OCI-LY7 (cell line): Measurements from ENCODE around the gene SOBP. TPM values are rescaled to one million over a fixed set of nuclear protein-coding genes. Genes with fewer than 3 reads are reported as not detected.
"Not testable (repeated sequence)": the region's sequence is repeated elsewhere in the genome, so short reads cannot be mapped to it uniquely, and the experiment has no call there.

Experiments
- BruUV-seq: library from RNA; stranded (reverse); fragments of 400-500 nt; replicated peaks from 2 replicates; lab custom pipeline; 2021; lab: Mats Ljungman, UMichigan
- CTCF ChIA-PET: fragments of 300-600 bp; sonication (Branson Sonifier 250); formaldehyde crosslinking; loops from one replicate; lab custom pipeline; 2022; ENCODE audit warnings: antibody characterized with exemption; ENCODE audit not compliant: unreplicated experiment; lab: Charles Lee
- POLR2A ChIA-PET: fragments of 300-600 bp; sonication (Branson Sonifier 250); formaldehyde crosslinking; loops from one replicate; lab custom pipeline; 2022; ENCODE audit warnings: antibody characterized with exemption; lab: Charles Lee
- DNase-seq: peaks from one replicate; pipeline ENCODE4 v3.0.0-alpha.2; 2015; ENCODE audit warnings: low spot score
- H2AFZ ChIP-seq: fragments of 200-600 bp; sonication (generic), shearing (Covaris generic); 2 replicates; pipeline ENCODE4 v1.6.1; 2014; ENCODE audit warnings: mild to moderate bottlenecking, antibody characterized with exemption, low read length, moderate library complexity
- H3K27ac ChIP-seq: fragments of 200-600 bp; sonication (generic); 2 replicates; pipeline ENCODE4 v1.5.1; 2014; ENCODE audit warnings: mixed run types, low read depth, mild to moderate bottlenecking, moderate library complexity, low read length, inconsistent platforms; ENCODE audit not compliant: poor library complexity, severe bottlenecking
- H3K36me3 ChIP-seq: fragments of 200-600 bp; sonication (generic); 2 replicates; pipeline ENCODE4 v1.6.1; 2014; ENCODE audit warnings: mild to moderate bottlenecking, antibody characterized with exemption, low read length, moderate library complexity, mixed read lengths; ENCODE audit not compliant: insufficient read depth
- H3K4me1 ChIP-seq: fragments of 200-600 bp; sonication (generic); 2 replicates; pipeline ENCODE4 v1.5.1; 2014; ENCODE audit warnings: mild to moderate bottlenecking, low read length; ENCODE audit not compliant: insufficient read depth, poor library complexity, severe bottlenecking
- H3K4me2 ChIP-seq: fragments of 200-600 bp; sonication (generic); 2 replicates; pipeline ENCODE4 v1.6.1; 2014; ENCODE audit warnings: mild to moderate bottlenecking, low read length
- H3K4me3 ChIP-seq: fragments of 200-600 bp; sonication (generic); 2 replicates; pipeline ENCODE4 v1.5.1; 2014; ENCODE audit warnings: mild to moderate bottlenecking, low read depth, low read length; ENCODE audit not compliant: poor library complexity, severe bottlenecking
- H3K79me2 ChIP-seq: fragments of 200-600 bp; sonication (generic); 2 replicates; pipeline ENCODE4 v1.6.1; 2016; ENCODE audit warnings: low read depth, mild to moderate bottlenecking, low read length, moderate library complexity, mixed read lengths; ENCODE audit not compliant: insufficient read depth
- H3K9me2 ChIP-seq: fragments of 200-600 bp; sonication (generic); 2 replicates; pipeline ENCODE4 v1.6.1; 2016; ENCODE audit warnings: mild to moderate bottlenecking, low read length, mixed read lengths; ENCODE audit not compliant: insufficient read depth
- H3K9me3 ChIP-seq: fragments of 200-600 bp; sonication (generic); 2 replicates; pipeline ENCODE4 v1.6.1; 2014; ENCODE audit warnings: mild to moderate bottlenecking, mixed run types, low read length, mixed read lengths
- H4K20me1 ChIP-seq: fragments of 200-600 bp; sonication (generic); 2 replicates; pipeline ENCODE4 v1.6.1; 2014; ENCODE audit warnings: mild to moderate bottlenecking, antibody characterized with exemption, low read length, moderate library complexity, mixed read lengths; ENCODE audit not compliant: insufficient read depth
- EZH2phosphoT487 ChIP-seq: fragments of 200-600 bp; sonication (generic); IDR thresholded peaks from 2 replicates; pipeline ENCODE4 v1.6.1; 2018; ENCODE audit warnings: low read depth, borderline replicate concordance, mild to moderate bottlenecking, mixed run types, antibody characterized with exemption, low read length, moderate library complexity, mixed read lengths
- intact Hi-C: fragments of 100-400 bp; cut with micrococcal nuclease; formaldehyde crosslinking; loops from one replicate; pipeline ENCODE4 v1.10.0; 2022; ENCODE audit not compliant: unreplicated experiment
- total RNA-seq, 2 experiments: library from RNA; depleted of rRNA in 1 of 2; stranded (reverse); fragments of >200 nt in 1 of 2; shearing (Covaris generic) in 1 of 2; gene quantifications; 2 replicates each; pipeline ENCODE4 v1.2.3, GENCODE V29; 2014 to 2022
- TF ChIP-seq, protein P1 (sequence below): fragments of 200-600 bp; sonication (generic); conservative IDR thresholded peaks from 2 replicates; pipeline ENCODE4 v1.5.1; 2014; ENCODE audit warnings: mild to moderate bottlenecking, antibody characterized with exemption, low read length, moderate library complexity, mixed read lengths

The SOBP gene
- total RNA-seq, 2 experiments from 2014 or later: 21.5 to 29.4 TPM

DNA sequence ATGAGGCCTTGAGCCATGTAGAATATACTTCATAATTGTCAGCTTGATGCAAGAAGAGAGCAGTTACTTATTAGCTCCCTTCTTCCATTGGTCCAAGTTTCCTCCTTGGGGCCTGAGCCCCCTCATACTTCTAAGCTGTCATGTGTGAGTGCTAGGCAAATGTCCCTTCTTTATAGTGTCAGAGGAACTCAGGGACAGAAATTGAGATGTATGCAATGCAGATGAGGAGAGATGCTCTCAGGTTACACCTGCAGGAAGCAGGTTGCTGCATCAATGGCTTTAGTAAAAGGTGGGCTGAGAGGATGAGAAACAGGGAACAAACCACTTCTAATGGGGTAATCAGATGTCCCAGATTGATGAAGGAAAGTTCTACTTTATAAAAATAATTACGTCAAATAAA lies 23.9 kb upstream of the SOBP start:
- TF ChIP-seq, protein P1, sequence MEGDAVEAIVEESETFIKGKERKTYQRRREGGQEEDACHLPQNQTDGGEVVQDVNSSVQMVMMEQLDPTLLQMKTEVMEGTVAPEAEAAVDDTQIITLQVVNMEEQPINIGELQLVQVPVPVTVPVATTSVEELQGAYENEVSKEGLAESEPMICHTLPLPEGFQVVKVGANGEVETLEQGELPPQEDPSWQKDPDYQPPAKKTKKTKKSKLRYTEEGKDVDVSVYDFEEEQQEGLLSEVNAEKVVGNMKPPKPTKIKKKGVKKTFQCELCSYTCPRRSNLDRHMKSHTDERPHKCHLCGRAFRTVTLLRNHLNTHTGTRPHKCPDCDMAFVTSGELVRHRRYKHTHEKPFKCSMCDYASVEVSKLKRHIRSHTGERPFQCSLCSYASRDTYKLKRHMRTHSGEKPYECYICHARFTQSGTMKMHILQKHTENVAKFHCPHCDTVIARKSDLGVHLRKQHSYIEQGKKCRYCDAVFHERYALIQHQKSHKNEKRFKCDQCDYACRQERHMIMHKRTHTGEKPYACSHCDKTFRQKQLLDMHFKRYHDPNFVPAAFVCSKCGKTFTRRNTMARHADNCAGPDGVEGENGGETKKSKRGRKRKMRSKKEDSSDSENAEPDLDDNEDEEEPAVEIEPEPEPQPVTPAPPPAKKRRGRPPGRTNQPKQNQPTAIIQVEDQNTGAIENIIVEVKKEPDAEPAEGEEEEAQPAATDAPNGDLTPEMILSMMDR: no peak
- no peak for TF ChIP-seq EZH2phosphoT487
- peak; percentile 52 for DNase-seq
- ChIA-PET CTCF (no interaction called here), POLR2A (interaction anchor here (0.7 to 1.4 kb wide), 4 partner anchors 12 to 182 kb away, joined by 3 to 4 read pairs (median 4); no protein-coding TSS in a partner anchor)
- no TSS peak for BruUV-seq
- no peaks in the 10 kb centered on the region for H3K79me2 ChIP-seq
- H3K4me1 ChIP-seq: peaks cover 17% of the 10 kb centered on the region
- no peaks in the 10 kb centered on the region for H3K9me2 ChIP-seq
- peak overlapping the region; percentile 18; the same call in 1 of the 2 replicates for H2AFZ ChIP-seq
- peak overlapping the region; percentile 29 for H3K27ac ChIP-seq
- H4K20me1 ChIP-seq: no peaks in the 10 kb centered on the region
- H3K9me3 ChIP-seq: no peaks in the 10 kb centered on the region
- H3K4me3 ChIP-seq: no peak overlapping the region
- H3K4me2 ChIP-seq: peak overlapping the region; percentile 38
- intact Hi-C loops: no loop called here
- H3K36me3 ChIP-seq: no peaks in the 10 kb centered on the region

DNA sequence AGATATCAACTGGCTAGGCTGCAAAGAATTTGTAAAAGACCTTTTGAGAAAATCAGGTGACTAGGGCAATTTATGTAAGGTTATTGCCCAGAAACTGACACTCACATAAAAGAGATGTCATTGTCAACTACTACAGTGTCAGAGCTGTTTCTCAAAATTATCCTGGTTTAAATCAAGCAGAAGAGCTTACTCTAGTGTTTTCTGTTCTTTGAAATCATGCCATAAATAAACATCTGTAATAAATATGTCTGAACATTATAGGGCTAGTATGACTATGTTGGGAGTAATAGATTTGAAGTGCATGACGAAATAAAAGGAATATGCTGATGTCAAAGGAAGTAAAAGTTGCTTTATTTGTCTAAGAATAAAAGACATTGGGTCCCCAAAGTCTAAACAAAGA lies 19.6 kb upstream of the SOBP start:
- Histone ChIP-seq H3K9me3 (no peaks in the 10 kb centered on the region), H3K4me2 (no peak overlapping the region), H3K36me3 (no peaks in the 10 kb centered on the region), H3K79me2 (no peaks in the 10 kb centered on the region), H3K4me1 (peaks cover 16% of the 10 kb centered on the region), H3K4me3 (no peak overlapping the region), H2AFZ (no peak overlapping the region), H3K27ac (no peak overlapping the region), H3K9me2 (no peaks in the 10 kb centered on the region), H4K20me1 (no peaks in the 10 kb centered on the region)
- intact Hi-C loops: no loop called here
- DNase-seq: no peak
- ChIA-PET POLR2A (interaction anchor here (0.7 to 1.8 kb wide), 7 partner anchors 9 to 1024 kb away, joined by 3 to 13 read pairs (median 3); partner anchors contain the start of gene PDSS2), CTCF (interaction anchor here (0.6 kb wide), 1 partner anchor 960 kb away, joined by 3 read pairs; no protein-coding TSS in a partner anchor)
- no TSS peak for BruUV-seq
- TF ChIP-seq, protein P1: no peak
- no peak for TF ChIP-seq EZH2phosphoT487

GRCh38 chr6:107473660-107474059 lies 16.3 kb upstream of the SOBP start:
- DNase-seq: no peak
- Histone ChIP-seq H3K9me2 (no peaks in the 10 kb centered on the region), H2AFZ (no peak overlapping the region), H3K27ac (no peak overlapping the region), H3K4me2 (no peak overlapping the region), H4K20me1 (no peaks in the 10 kb centered on the region), H3K79me2 (no peaks in the 10 kb centered on the region), H3K36me3 (no peaks in the 10 kb centered on the region), H3K4me1 (no peaks in the 10 kb centered on the region), H3K9me3 (no peaks in the 10 kb centered on the region), H3K4me3 (no peak overlapping the region)
- TF ChIP-seq, protein P1: no peak
- TF ChIP-seq EZH2phosphoT487: no peak
- BruUV-seq: no TSS peak
- CTCF ChIA-PET: no interaction called here
- intact Hi-C loops: no loop called here
- POLR2A ChIA-PET: interaction anchor here (0.5 to 2.1 kb wide), 3 partner anchors 10 to 120 kb away, joined by 3 to 9 read pairs (median 3); no protein-coding TSS in a partner anchor

- H2AFZ ChIP-seq, H3K4me2 ChIP-seq, CTCF ChIA-PET, H3K9me2 ChIP-seq, H3K27ac ChIP-seq, H4K20me1 ChIP-seq, POLR2A ChIA-PET, H3K9me3 ChIP-seq, BruUV-seq, H3K36me3 ChIP-seq, H3K4me1 ChIP-seq, H3K4me3 ChIP-seq, intact Hi-C loops, H3K79me2 ChIP-seq, DNase-seq: not testable (repeated sequence)
These were observed 14.6 kb upstream of the SOBP start for GRCh38 chr6:107475360-107475759.
